ENCODE results near the gene OTUB1. TPM values are rescaled to one million over a fixed set of nuclear protein-coding genes. Genes with fewer than 3 reads are reported as not detected.

OTUB1 gene
- total and polyA plus RNA-seq, 2 experiments from 2014 or later = 49.9 to 152 TPM

DNA sequence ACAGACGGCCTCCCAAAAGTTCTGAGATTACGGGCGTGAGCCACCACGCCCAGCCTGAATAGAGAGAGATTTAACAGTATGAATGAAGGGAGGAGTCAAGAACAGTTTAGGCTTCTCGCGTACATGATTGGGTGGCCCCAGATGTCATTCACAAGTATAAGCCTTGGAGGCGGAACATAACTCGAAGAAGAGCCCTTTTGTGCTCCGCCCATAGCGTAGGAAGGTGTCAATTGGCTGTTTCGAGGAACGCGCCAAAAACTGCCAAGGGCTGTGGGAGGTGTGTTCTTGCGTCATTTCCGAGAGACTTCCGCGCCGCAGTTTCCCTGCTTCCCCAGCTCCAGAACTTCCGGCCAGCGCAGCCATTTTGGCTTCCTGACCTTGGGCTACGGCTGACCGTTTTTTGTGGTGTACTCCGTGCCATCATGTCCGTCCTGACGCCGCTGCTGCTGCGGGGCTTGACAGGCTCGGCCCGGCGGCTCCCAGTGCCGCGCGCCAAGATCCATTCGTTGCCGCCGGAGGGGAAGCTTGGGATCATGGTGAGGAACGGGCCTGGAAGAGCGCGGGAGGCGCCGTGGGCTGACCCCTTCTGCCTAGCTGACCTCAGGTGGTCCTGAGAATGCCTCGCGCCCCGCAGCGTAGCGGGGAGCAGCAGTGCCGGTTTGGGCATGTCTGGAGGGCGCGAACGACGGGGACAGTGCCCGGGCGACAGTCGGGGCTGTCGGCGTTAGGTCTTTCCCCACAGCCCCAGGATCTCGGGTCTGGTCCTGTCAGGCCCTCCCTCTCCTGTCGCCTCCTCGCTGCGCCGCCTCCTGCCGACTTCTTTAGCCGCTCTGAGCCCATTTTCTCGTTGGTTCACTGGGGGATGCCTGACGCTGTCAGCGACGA is 11.7 kb upstream of the OTUB1 start, which contains the start of gene COX8A:
TSS of gene COX8A (plus strand) at position 362 of the 885 bp plus-strand sequence. CDS start at position 423, 61 bp downstream.
- Histone ChIP-seq H3K9me3 (ENCODE audit: low read depth) (no peaks in the 10 kb centered on the region), H3K4me1 (ENCODE audit: insufficient read depth) (peaks cover 15% of the 10 kb centered on the region), H3K79me2 (peaks cover 47% of the 10 kb centered on the region), H3K9me2 (replicated peaks; ENCODE audit: insufficient read depth) (no peaks in the 10 kb centered on the region), H3K27me3 (no peaks in the 10 kb centered on the region), H2AFZ (peak within 1 kb of the TSS; percentile 59), H4K20me1 (ENCODE audit: insufficient read depth, poor library complexity, severe bottlenecking) (peaks cover 12% of the 10 kb centered on the region), H3K36me3 (replicated peaks; ENCODE audit: insufficient read depth, low read depth) (no peaks in the 10 kb centered on the region), H3K4me3 (peak within 1 kb of the TSS; percentile 51), H3K4me2 (peak within 1 kb of the TSS; percentile 97), H3K27ac (peak within 1 kb of the TSS; percentile 87)
- under 1% methylated on average over 55 of the region's 67 CpGs for WGBS (ENCODE audit: low lambda C conversion rate, missing lambda C conversion rate)
- peak; percentile 99 for DNase-seq (ENCODE audit: low spot score)
- TF ChIP-seq EZH2phosphoT487 (IDR thresholded peaks at IDR 0.05; ENCODE audit: low read depth, severe bottlenecking, unreplicated experiment) (no peak), EZH2 (IDR thresholded peaks at IDR 0.05; ENCODE audit: borderline replicate concordance) (no peak)
- TF ChIP-seq, protein P1, sequence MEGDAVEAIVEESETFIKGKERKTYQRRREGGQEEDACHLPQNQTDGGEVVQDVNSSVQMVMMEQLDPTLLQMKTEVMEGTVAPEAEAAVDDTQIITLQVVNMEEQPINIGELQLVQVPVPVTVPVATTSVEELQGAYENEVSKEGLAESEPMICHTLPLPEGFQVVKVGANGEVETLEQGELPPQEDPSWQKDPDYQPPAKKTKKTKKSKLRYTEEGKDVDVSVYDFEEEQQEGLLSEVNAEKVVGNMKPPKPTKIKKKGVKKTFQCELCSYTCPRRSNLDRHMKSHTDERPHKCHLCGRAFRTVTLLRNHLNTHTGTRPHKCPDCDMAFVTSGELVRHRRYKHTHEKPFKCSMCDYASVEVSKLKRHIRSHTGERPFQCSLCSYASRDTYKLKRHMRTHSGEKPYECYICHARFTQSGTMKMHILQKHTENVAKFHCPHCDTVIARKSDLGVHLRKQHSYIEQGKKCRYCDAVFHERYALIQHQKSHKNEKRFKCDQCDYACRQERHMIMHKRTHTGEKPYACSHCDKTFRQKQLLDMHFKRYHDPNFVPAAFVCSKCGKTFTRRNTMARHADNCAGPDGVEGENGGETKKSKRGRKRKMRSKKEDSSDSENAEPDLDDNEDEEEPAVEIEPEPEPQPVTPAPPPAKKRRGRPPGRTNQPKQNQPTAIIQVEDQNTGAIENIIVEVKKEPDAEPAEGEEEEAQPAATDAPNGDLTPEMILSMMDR (IDR thresholded peaks at IDR 0.05; ENCODE audit: poor library complexity) = no peak

DNA sequence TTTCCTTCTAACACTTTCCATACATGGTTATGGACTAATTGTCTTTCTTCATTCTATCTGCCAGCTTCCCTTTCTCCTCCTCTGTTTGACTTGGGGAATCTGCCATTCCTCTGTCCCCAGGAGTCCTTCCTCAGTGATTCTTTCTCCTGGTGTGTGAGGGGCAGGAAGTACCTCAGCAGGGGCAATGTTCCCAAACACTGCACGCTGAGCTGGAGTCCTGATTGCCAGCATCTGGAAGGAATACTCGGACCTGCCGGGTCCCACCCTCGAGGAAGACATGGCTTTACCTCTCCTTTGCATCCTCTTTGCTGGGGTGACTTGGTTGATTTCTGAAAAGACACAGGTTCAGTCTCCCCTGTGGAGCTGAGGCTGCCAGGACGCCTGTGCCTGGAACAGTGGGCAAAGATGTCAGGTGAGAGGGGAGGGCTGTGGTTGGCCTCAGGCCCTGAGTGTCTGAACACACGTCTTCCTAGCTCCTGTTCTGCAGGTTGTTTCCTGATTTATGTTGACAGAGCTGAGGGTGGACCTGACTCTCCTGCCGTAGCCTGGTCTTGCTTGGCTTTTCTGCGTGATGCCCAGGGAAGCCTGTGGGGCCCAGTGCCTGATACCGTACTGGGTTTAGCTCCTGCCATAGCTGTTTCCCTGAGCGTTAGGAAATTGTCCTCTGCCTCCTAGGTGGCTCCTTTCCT is 7.5 kb upstream of the OTUB1 start:
- Histone ChIP-seq H4K20me1 (ENCODE audit: insufficient read depth, poor library complexity, severe bottlenecking) (peaks cover 12% of the 10 kb centered on the region), H3K9me2 (replicated peaks; ENCODE audit: insufficient read depth) (no peaks in the 10 kb centered on the region), H3K9me3 (ENCODE audit: low read depth) (no peaks in the 10 kb centered on the region), H3K27me3 (no peaks in the 10 kb centered on the region), H2AFZ (no peak overlapping the region), H3K27ac (no peak overlapping the region), H3K4me1 (ENCODE audit: insufficient read depth) (peaks cover 15% of the 10 kb centered on the region), H3K36me3 (replicated peaks; ENCODE audit: insufficient read depth, low read depth) (no peaks in the 10 kb centered on the region), H3K4me3 (no peak overlapping the region), H3K79me2 (peaks cover 67% of the 10 kb centered on the region), H3K4me2 (no peak overlapping the region)
- no peak for DNase-seq (ENCODE audit: low spot score)
- 73% methylated on average over 10 of the region's 10 CpGs for WGBS (ENCODE audit: low lambda C conversion rate, missing lambda C conversion rate)
- TF ChIP-seq EZH2phosphoT487 (IDR thresholded peaks at IDR 0.05; ENCODE audit: low read depth, severe bottlenecking, unreplicated experiment) = no peak
- TF ChIP-seq, protein P1 (IDR thresholded peaks at IDR 0.05; ENCODE audit: poor library complexity) = no peak
- no peak for TF ChIP-seq EZH2 (IDR thresholded peaks at IDR 0.05; ENCODE audit: borderline replicate concordance)

DNA sequence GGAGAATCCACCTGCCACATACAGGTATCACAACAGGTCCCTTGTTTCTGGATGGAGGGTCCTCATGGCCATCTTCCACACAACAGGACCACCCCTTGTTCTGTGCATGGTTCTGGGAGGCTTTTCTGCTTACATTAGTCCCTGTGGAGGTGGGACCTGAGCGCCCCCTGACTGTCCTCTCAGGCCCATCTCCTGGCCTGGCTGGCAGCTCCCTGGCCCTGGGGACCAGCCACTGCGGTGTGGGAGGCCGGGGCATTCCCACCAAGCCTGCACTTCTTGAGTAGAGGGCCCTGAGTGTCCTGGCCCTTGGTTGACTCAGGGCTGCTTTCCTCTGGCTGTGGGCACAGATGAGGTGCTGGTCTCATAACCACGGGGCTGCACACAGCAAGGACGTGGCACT is 6.8 kb upstream of the OTUB1 start:
- Histone ChIP-seq H3K4me2 (no peak overlapping the region), H3K79me2 (peaks cover 75% of the 10 kb centered on the region), H4K20me1 (ENCODE audit: insufficient read depth, poor library complexity, severe bottlenecking) (peaks cover 12% of the 10 kb centered on the region), H3K27ac (no peak overlapping the region), H2AFZ (no peak overlapping the region), H3K9me3 (ENCODE audit: low read depth) (no peaks in the 10 kb centered on the region), H3K4me3 (no peak overlapping the region), H3K9me2 (replicated peaks; ENCODE audit: insufficient read depth) (no peaks in the 10 kb centered on the region), H3K27me3 (no peaks in the 10 kb centered on the region), H3K4me1 (ENCODE audit: insufficient read depth) (peaks cover 15% of the 10 kb centered on the region), H3K36me3 (replicated peaks; ENCODE audit: insufficient read depth, low read depth) (no peaks in the 10 kb centered on the region)
- TF ChIP-seq EZH2 (IDR thresholded peaks at IDR 0.05; ENCODE audit: borderline replicate concordance) (no peak), EZH2phosphoT487 (IDR thresholded peaks at IDR 0.05; ENCODE audit: low read depth, severe bottlenecking, unreplicated experiment) (no peak)
- TF ChIP-seq, protein P1 (IDR thresholded peaks at IDR 0.05; ENCODE audit: poor library complexity) = no peak
- DNase-seq (ENCODE audit: low spot score) = no peak
- 94% methylated on average over 5 of the region's 5 CpGs for WGBS (ENCODE audit: low lambda C conversion rate, missing lambda C conversion rate)
